ENCODE data around the gene KLF9.
A peak's percentile ranks its signal among the peaks of the same experiment; 100 is the strongest.
"Not testable (repeated sequence)": the region's sequence is repeated elsewhere in the genome, so short reads cannot be mapped to it uniquely, and the experiment has no call there.

The KLF9 gene

DNA sequence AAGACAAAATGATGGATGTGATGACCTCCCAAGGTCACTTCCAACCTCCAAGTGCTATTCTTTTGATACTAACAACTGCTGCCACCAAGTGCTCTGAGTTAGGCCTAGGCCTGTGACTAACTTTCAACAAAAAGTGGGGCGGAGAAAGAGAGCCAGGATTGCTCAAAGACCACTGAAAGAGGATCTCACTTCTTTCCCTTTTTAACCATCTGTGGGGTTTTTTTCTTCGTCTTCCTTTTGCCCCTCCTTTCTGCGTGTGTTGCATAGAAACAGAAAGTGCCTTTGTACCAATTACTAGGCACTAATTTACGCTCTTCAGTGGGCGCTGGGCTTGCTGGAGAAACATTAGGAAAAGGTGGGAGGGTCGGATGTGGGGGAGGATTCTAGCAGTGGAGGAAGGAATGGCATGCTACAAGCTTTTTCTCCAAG is 8.0 kb downstream of the KLF9 start:
- H3K4me3 Mint-ChIP-seq, result peak overlapping the region; percentile 76
- no peaks in the 10 kb centered on the region for H3K27me3 Mint-ChIP-seq
- no peaks in the 10 kb centered on the region for H3K36me3 Mint-ChIP-seq (ENCODE audit: low read depth)
- H3K9me3 Mint-ChIP-seq, result no peaks in the 10 kb centered on the region
- intact Hi-C loops (cut with micrococcal nuclease), result no loop called here
- peak overlapping the region; percentile 92 for H3K27ac Mint-ChIP-seq
- H3K4me1 Mint-ChIP-seq (ENCODE audit: low read depth), result peaks cover 67% of the 10 kb centered on the region

DNA sequence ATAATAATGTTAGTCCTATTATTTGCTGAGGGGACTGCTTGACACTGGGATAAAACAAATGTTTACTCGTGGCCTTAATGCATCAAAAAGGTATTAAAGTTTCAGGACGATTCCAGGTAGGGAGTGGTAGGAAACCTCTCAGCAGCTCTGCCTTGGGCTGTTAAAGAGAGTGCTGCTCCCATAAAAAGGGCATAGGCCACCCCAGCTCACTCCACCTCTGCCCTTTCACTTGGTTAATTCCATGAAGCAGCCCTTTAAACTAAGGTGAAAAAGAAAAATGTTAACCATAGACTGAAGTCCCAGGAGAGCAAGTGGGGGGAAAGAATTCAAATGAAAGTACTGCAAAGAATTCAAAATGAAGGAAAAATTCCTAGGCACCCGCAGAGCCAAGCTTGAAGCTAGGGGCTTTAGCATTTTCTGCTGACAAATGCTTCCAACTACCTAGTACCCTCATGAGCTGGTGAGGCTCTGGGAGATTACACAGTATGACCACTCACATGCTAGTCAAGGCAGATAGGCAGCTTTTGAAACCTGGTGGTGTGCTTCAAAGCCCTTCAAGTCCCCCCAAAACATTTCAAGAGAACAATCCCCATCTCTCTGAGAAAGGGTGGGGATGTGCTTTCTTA is 8.5 kb downstream of the KLF9 start:
- H3K9me3 Mint-ChIP-seq, result no peaks in the 10 kb centered on the region
- no peaks in the 10 kb centered on the region for H3K27me3 Mint-ChIP-seq
- peaks cover 62% of the 10 kb centered on the region for H3K4me1 Mint-ChIP-seq (ENCODE audit: low read depth)
- intact Hi-C loops (cut with micrococcal nuclease), result no loop called here
- H3K4me3 Mint-ChIP-seq, result no peak overlapping the region
- H3K36me3 Mint-ChIP-seq (ENCODE audit: low read depth), result no peaks in the 10 kb centered on the region
- peak overlapping the region; percentile 92 for H3K27ac Mint-ChIP-seq

DNA sequence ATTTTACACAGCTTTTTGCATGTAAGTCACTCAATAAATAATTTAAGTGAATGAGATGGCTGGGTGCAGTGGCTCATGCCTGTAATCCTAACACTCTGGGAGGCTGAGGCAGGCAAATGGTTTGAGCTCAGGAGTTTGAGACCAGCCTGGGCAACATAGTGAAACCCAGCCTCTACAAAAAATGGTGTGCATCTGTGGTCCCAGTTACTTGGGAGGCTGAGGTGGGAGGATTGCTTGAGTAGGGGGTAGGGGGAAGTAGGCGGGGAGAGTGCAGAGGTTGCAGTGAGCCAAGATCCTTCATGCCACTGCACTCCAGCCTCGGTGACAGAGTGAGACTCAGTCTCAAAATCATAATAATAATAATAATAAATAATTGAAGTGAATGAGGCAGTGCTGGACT is 10.2 kb downstream of the KLF9 start:
- peaks cover 68% of the 10 kb centered on the region for H3K4me1 Mint-ChIP-seq (ENCODE audit: low read depth)
- intact Hi-C loops (cut with micrococcal nuclease), result no loop called here
- H3K27me3 Mint-ChIP-seq, result no peaks in the 10 kb centered on the region
- H3K9me3 Mint-ChIP-seq, result no peaks in the 10 kb centered on the region
- H3K36me3 Mint-ChIP-seq (ENCODE audit: low read depth), result no peaks in the 10 kb centered on the region
- no peak overlapping the region for H3K4me3 Mint-ChIP-seq
- H3K27ac Mint-ChIP-seq, result peak overlapping the region; percentile 44

DNA sequence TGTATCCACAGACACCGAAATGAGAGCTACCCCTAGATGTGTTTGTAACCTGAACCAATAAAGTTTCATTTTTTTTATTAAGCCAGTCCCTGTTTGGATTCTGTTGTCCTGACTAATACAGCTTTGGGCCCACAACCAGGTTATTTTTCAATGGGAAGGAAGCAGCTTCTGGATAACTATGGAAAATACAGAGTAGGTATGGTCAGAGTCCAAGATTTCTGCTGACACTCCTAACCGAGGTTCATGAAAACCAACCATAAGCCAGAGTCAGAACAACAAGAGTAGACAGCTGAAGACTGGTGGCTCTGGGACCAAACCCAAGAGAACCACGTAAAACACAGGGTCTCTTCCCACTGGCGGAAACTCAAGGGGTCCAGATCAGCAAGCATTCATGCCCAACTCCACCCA is 10.8 kb downstream of the KLF9 start:
- H3K36me3 Mint-ChIP-seq (ENCODE audit: low read depth), result no peaks in the 10 kb centered on the region
- H3K4me3 Mint-ChIP-seq, result no peak overlapping the region
- H3K27ac Mint-ChIP-seq, result no peak overlapping the region
- intact Hi-C loops (cut with micrococcal nuclease), result no loop called here
- no peaks in the 10 kb centered on the region for H3K9me3 Mint-ChIP-seq
- no peaks in the 10 kb centered on the region for H3K27me3 Mint-ChIP-seq
- H3K4me1 Mint-ChIP-seq (ENCODE audit: low read depth), result peaks cover 75% of the 10 kb centered on the region

DNA sequence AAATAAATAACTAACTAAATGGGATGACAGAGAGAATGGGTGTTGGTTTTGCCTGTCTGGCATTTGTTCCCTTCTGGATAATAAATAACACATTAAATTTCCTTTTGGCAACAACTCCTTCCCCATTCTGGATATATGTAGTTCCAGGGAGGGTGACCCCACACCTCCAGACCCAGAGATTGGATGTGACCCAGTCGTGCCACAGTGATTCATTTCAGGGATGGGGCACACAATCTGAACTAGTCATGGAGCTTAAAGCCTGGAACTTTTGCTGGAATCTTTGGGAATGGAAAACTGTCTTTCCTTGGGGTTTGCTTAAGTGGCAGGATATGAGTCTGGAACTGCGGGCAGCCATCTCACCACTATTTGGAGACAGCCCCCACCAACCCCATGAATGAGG is 11.3 kb downstream of the KLF9 start:
- no peaks in the 10 kb centered on the region for H3K27me3 Mint-ChIP-seq
- H3K36me3 Mint-ChIP-seq (ENCODE audit: low read depth), result no peaks in the 10 kb centered on the region
- no peak overlapping the region for H3K4me3 Mint-ChIP-seq
- intact Hi-C loops (cut with micrococcal nuclease), result no loop called here
- H3K4me1 Mint-ChIP-seq (ENCODE audit: low read depth), result peaks cover 76% of the 10 kb centered on the region
- H3K9me3 Mint-ChIP-seq, result no peaks in the 10 kb centered on the region
- no peak overlapping the region for H3K27ac Mint-ChIP-seq

GRCh38 chr9:70402213-70402612 is 12.2 kb downstream of the KLF9 start:
- H3K4me1 Mint-ChIP-seq (ENCODE audit: low read depth), result peaks cover 76% of the 10 kb centered on the region
- no peak overlapping the region for H3K4me3 Mint-ChIP-seq
- no peaks in the 10 kb centered on the region for H3K36me3 Mint-ChIP-seq (ENCODE audit: low read depth)
- no peak overlapping the region for H3K27ac Mint-ChIP-seq
- H3K9me3 Mint-ChIP-seq, result no peaks in the 10 kb centered on the region
- H3K27me3 Mint-ChIP-seq, result no peaks in the 10 kb centered on the region
- intact Hi-C loops (cut with micrococcal nuclease), result no loop called here

GRCh38 chr9:70401241-70401640 is 13.2 kb downstream of the KLF9 start:
- H3K27ac Mint-ChIP-seq; H3K9me3 Mint-ChIP-seq; intact Hi-C loops (cut with micrococcal nuclease); H3K4me3 Mint-ChIP-seq; H3K36me3 Mint-ChIP-seq (ENCODE audit: low read depth); H3K27me3 Mint-ChIP-seq: not testable (repeated sequence)
- H3K4me1 Mint-ChIP-seq (ENCODE audit: low read depth), result peaks cover 71% of the 10 kb centered on the region

DNA sequence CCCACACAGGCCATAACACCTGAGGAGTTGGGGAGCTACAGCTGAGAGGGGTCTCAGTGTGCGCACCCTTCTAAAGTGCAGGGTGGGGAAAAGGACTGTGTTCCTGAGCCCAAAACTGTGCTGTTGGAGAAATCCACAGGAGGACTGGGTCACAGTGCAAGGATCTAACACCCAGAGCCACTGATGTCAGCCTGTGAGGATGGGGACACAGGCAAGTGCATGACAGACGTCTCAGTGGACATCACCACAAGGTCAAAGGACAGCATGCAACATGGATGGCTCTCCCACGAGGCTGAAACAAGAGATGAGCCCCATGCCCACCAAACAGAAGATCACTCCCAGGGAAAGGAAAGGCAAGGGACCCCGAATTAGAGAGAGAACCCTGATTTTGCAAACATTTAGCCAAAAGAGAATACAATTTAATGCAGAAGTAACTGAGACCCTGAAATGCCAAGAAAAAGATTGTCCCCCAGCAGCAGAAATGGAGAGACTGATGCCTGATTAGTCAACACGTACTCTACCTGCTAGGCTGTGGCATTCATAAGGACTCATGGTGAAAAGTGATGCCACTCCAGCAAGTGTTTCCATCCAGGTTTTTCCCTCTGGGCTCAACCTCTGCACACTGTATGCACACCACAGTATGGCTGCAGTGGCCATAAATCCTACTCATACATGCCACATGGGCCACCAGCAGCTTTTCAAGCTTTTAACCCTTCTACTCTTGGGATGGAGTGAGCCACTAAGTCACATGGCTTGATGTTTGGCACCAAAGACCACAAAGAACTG is 14.2 kb downstream of the KLF9 start:
- H3K4me1 Mint-ChIP-seq (ENCODE audit: low read depth), result peaks cover 65% of the 10 kb centered on the region
- H3K27ac Mint-ChIP-seq, result no peak overlapping the region
- H3K9me3 Mint-ChIP-seq, result no peaks in the 10 kb centered on the region
- H3K36me3 Mint-ChIP-seq (ENCODE audit: low read depth), result no peaks in the 10 kb centered on the region
- no peaks in the 10 kb centered on the region for H3K27me3 Mint-ChIP-seq
- H3K4me3 Mint-ChIP-seq, result no peak overlapping the region
- intact Hi-C loops (cut with micrococcal nuclease), result no loop called here

- intact Hi-C loops (cut with micrococcal nuclease), result loop anchor here (10.0 kb wide), 1 partner anchor 54 kb away; no protein-coding TSS in a partner anchor
- peaks cover 55% of the 10 kb centered on the region for H3K4me1 Mint-ChIP-seq (ENCODE audit: low read depth)
These were observed 15.3 kb downstream of the KLF9 start for GRCh38 chr9:70399141-70399540.

GRCh38 chr9:70398145-70398556 is 16.3 kb downstream of the KLF9 start:
- peaks cover 49% of the 10 kb centered on the region for H3K4me1 Mint-ChIP-seq (ENCODE audit: low read depth)
- peak overlapping the region; percentile 26 for H3K4me3 Mint-ChIP-seq
- intact Hi-C loops (cut with micrococcal nuclease), result loop anchor here (10.0 kb wide), 1 partner anchor 53 kb away; no protein-coding TSS in a partner anchor
- no peaks in the 10 kb centered on the region for H3K27me3 Mint-ChIP-seq
- H3K9me3 Mint-ChIP-seq, result no peaks in the 10 kb centered on the region
- peak overlapping the region; percentile 67 for H3K27ac Mint-ChIP-seq
- no peaks in the 10 kb centered on the region for H3K36me3 Mint-ChIP-seq (ENCODE audit: low read depth)

More at GRCh38 chr9:70399141-70399540, 15.3 kb downstream of the KLF9 start:
- no peaks in the 10 kb centered on the region for H3K9me3 Mint-ChIP-seq
- H3K4me3 Mint-ChIP-seq, result no peak overlapping the region
- no peaks in the 10 kb centered on the region for H3K36me3 Mint-ChIP-seq (ENCODE audit: low read depth)
- no peaks in the 10 kb centered on the region for H3K27me3 Mint-ChIP-seq
- H3K27ac Mint-ChIP-seq, result no peak overlapping the region

- intact Hi-C loops (cut with micrococcal nuclease), result loop anchor here (10.0 kb wide), 1 partner anchor 51 kb away; no protein-coding TSS in a partner anchor
- Mint-ChIP-seq H3K27ac (no peak overlapping the region), H3K9me3 (no peaks in the 10 kb centered on the region)
These were observed 18.8 kb downstream of the KLF9 start for GRCh38 chr9:70395652-70396051.

GRCh38 chr9:70392850-70393249 is 21.6 kb downstream of the KLF9 start:
- Mint-ChIP-seq H3K27ac (no peak overlapping the region), H3K9me3 (no peaks in the 10 kb centered on the region), H3K36me3 (ENCODE audit: low read depth) (peaks cover 2% of the 10 kb centered on the region)

More at GRCh38 chr9:70395652-70396051, 18.8 kb downstream of the KLF9 start:
- H3K36me3 Mint-ChIP-seq (ENCODE audit: low read depth), result no peaks in the 10 kb centered on the region
- peaks cover 60% of the 10 kb centered on the region for H3K4me1 Mint-ChIP-seq (ENCODE audit: low read depth)
- H3K4me3 Mint-ChIP-seq, result no peak overlapping the region
- no peaks in the 10 kb centered on the region for H3K27me3 Mint-ChIP-seq

GRCh38 chr9:70392189-70392588 is 22.3 kb downstream of the KLF9 start:
- H3K4me3 Mint-ChIP-seq, result no peak overlapping the region
- H3K36me3 Mint-ChIP-seq (ENCODE audit: low read depth), result peaks cover 9% of the 10 kb centered on the region
- peaks cover 29% of the 10 kb centered on the region for H3K4me1 Mint-ChIP-seq (ENCODE audit: low read depth)
- no peak overlapping the region for H3K27ac Mint-ChIP-seq
- H3K27me3 Mint-ChIP-seq, result no peaks in the 10 kb centered on the region
- no peaks in the 10 kb centered on the region for H3K9me3 Mint-ChIP-seq
- intact Hi-C loops (cut with micrococcal nuclease), result loop anchor here (10.0 kb wide), 1 partner anchor 47 kb away; no protein-coding TSS in a partner anchor

More at GRCh38 chr9:70392850-70393249, 21.6 kb downstream of the KLF9 start:
- intact Hi-C loops (cut with micrococcal nuclease), result loop anchor here (10.0 kb wide), 1 partner anchor 48 kb away; no protein-coding TSS in a partner anchor
- peaks cover 35% of the 10 kb centered on the region for H3K4me1 Mint-ChIP-seq (ENCODE audit: low read depth)
- no peak overlapping the region for H3K4me3 Mint-ChIP-seq
- H3K27me3 Mint-ChIP-seq, result no peaks in the 10 kb centered on the region

GRCh38 chr9:70390933-70391341 is 23.5 kb downstream of the KLF9 start:
- no peak overlapping the region for H3K4me3 Mint-ChIP-seq
- no peaks in the 10 kb centered on the region for H3K27me3 Mint-ChIP-seq
- peaks cover 24% of the 10 kb centered on the region for H3K4me1 Mint-ChIP-seq (ENCODE audit: low read depth)
- H3K36me3 Mint-ChIP-seq (ENCODE audit: low read depth), result peaks cover 21% of the 10 kb centered on the region
- H3K9me3 Mint-ChIP-seq, result no peaks in the 10 kb centered on the region
- H3K27ac Mint-ChIP-seq, result no peak overlapping the region
- intact Hi-C loops (cut with micrococcal nuclease), result loop anchor here (10.0 kb wide), 1 partner anchor 46 kb away; no protein-coding TSS in a partner anchor
